Daoy (cell line): Measurements from ENCODE around the gene TMEM38A. TPM values are rescaled to one million over a fixed set of nuclear protein-coding genes. Genes with fewer than 3 reads are reported as not detected.

Source experiments
- total RNA-seq: library from RNA; depleted of rRNA; stranded (reverse); fragments of >200 nt; shearing (Covaris generic); gene quantifications from 2 replicates; pipeline ENCODE4 v1.2.3, GENCODE V29; 2014; rRNA removed

Gene TMEM38A
- total RNA-seq, 1 experiment from 2014 or later, result 1.1 TPM

Other genes starting within 250 kb of the TMEM38A start
- 9.0 and 9.9 TPM in 2 replicates for gene EPS15L1, start 189.2 kb upstream of the TMEM38A start, total RNA-seq
- gene CALR3, start 165.0 kb upstream of the TMEM38A start, total RNA-seq, result 0.09 TPM in 1 of 2 replicates, not detected in the other
- gene C19orf44, start 164.7 kb upstream of the TMEM38A start, total RNA-seq, result 3.2 and 6.9 TPM in 2 replicates
- 2.8 and 4.7 TPM in 2 replicates for gene CHERP, start 118.7 kb upstream of the TMEM38A start, total RNA-seq
- 25.4 and 30.6 TPM in 2 replicates for gene SLC35E1, start 88.7 kb upstream of the TMEM38A start, total RNA-seq
- gene MED26, start 32.9 kb upstream of the TMEM38A start, total RNA-seq, result 5.1 and 6.2 TPM in 2 replicates
- 167 and 170 TPM in 2 replicates for gene SMIM7, start 995 bp upstream of the TMEM38A start, total RNA-seq
- not detected in 2 replicates for gene NWD1, start 58.7 kb downstream of the TMEM38A start, total RNA-seq
- 14.3 and 16.5 TPM in 2 replicates for gene SIN3B, start 168.3 kb downstream of the TMEM38A start, total RNA-seq
- gene F2RL3, start 227.9 kb downstream of the TMEM38A start, total RNA-seq, result 2.9 and 7.0 TPM in 2 replicates